ENCODE measurements around the gene NRXN3.

The NRXN3 gene

GRCh38 chr14:78851189-78851588 lies 681.0 kb downstream of the NRXN3 start:
- no peak overlapping the region for H3K4me3 ChIP-seq (ENCODE audit: low read length)
- TF ChIP-seq CTCF (conservative IDR thresholded peaks at IDR 0.05; ENCODE audit: low read length) = no peak
- no peak for DNase-seq (ENCODE audit: low read depth)

- TF ChIP-seq CTCF (conservative IDR thresholded peaks at IDR 0.05; ENCODE audit: low read length) = no peak
- DNase-seq (ENCODE audit: low read depth) = no peak
- H3K4me3 ChIP-seq (ENCODE audit: low read length) = no peak overlapping the region
These were observed 681.9 kb downstream of the NRXN3 start for GRCh38 chr14:78852040-78852439.

GRCh38 chr14:78857974-78858373 lies 687.8 kb downstream of the NRXN3 start:
- no peak for TF ChIP-seq CTCF (conservative IDR thresholded peaks at IDR 0.05; ENCODE audit: low read length)
- H3K4me3 ChIP-seq (ENCODE audit: low read length) = no peak overlapping the region
- no peak for DNase-seq (ENCODE audit: low read depth)

GRCh38 chr14:78863143-78863542 lies 693.0 kb downstream of the NRXN3 start:
- DNase-seq (ENCODE audit: low read depth) = peak; percentile 9
- no peak for TF ChIP-seq CTCF (conservative IDR thresholded peaks at IDR 0.05; ENCODE audit: low read length)
- H3K4me3 ChIP-seq (ENCODE audit: low read length) = no peak overlapping the region

- no peak for DNase-seq (ENCODE audit: low read depth)
- no peak overlapping the region for H3K4me3 ChIP-seq (ENCODE audit: low read length)
- no peak for TF ChIP-seq CTCF (conservative IDR thresholded peaks at IDR 0.05; ENCODE audit: low read length)
These were observed 702.7 kb downstream of the NRXN3 start for GRCh38 chr14:78872837-78873236.

DNA sequence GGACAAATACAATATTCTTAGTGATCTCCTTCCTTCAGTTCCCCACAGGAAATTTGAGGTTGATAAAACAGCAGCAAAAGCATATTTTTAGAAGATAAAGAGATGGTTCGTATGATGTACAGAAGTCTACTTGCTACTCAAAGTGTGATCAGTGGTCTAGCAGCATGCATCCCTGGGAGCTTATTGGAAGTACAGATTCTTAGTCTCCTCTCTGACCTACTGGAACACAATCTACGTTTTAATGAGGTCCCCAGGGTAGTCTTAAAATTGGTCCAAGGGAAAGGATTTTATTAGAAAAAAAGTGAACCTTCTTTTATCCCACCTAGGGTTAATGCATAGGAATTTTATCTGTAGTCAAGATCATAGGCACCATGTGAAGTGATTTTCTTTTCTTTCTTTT lies 703.4 kb downstream of the NRXN3 start:
- no peak overlapping the region for H3K4me3 ChIP-seq (ENCODE audit: low read length)
- TF ChIP-seq CTCF (conservative IDR thresholded peaks at IDR 0.05; ENCODE audit: low read length) = no peak
- no peak for DNase-seq (ENCODE audit: low read depth)

DNA sequence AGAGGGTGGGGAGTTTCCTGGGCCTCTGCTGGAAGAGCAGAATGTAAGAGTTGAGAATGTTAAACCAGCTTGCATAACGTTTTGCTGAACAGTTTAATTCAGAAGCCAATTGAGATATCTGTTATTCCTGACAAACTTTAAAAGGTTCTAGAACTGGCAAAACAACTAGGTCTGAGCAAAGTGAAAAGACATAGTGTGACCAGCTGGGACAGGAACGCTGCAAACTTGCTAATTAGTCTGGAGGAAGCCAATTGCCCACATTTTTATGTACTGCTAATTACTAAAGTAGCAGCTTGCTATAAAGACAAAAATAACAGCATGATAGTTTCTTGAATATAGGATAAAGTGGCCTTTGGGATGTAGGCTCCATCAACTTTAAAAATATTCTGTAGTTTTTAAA lies 704.9 kb downstream of the NRXN3 start:
- DNase-seq (ENCODE audit: low read depth) = no peak
- no peak for TF ChIP-seq CTCF (conservative IDR thresholded peaks at IDR 0.05; ENCODE audit: low read length)
- no peak overlapping the region for H3K4me3 ChIP-seq (ENCODE audit: low read length)
